Esophagus squamous epithelium (tissue), 4 donors: ENCODE measurements around the gene SLC10A3.

Experiments
- CTCF ChIP-seq, 6 experiments: fragments of 450-650 bp in 4 of 6; fragments of 200-600 bp in 2 of 6; sonication (generic) in 2 of 6; IDR thresholded peaks; one replicate each; pipeline ENCODE4 v1.5.1; 2016 to 2019; ENCODE audit warnings: antibody characterized with exemption in 6 of 6, mild to moderate bottlenecking in 4 of 6, moderate library complexity in 4 of 6
- POLR2A ChIP-seq, 4 donors: fragments of 450-650 bp; IDR thresholded peaks; one replicate each; pipeline ENCODE4 v1.6.1; 2017; ENCODE audit warnings: antibody characterized with exemption in 4 of 4, mild to moderate bottlenecking in 4 of 4, moderate library complexity in 3 of 4

- TF ChIP-seq CTCF (IDR thresholded peaks at IDR 0.05) = no peak
- no peak for TF ChIP-seq POLR2A (IDR thresholded peaks at IDR 0.05)
These were observed 17.4 kb upstream of the SLC10A3 start for GRCh38 chrX:154507673-154508383.
